GM19328 (cell line): Measurements from ENCODE around the gene ADRA1B.

ENCODE experiments used
- ATAC-seq: cut with Tn5 transposase; IDR thresholded peaks from one replicate; pipeline ENCODE4 v1.9.1; 2021; ENCODE audit warnings: mild to moderate bottlenecking, moderate library complexity; ENCODE audit not compliant: unreplicated experiment

Gene ADRA1B

GRCh38 chr5:159901308-159901707 is 15.0 kb upstream of the ADRA1B start:
- ATAC-seq = no peak

GRCh38 chr5:159901772-159902171 is 14.5 kb upstream of the ADRA1B start:
- no peak for ATAC-seq

GRCh38 chr5:159902444-159903121 is 13.7 kb upstream of the ADRA1B start:
- ATAC-seq = no peak

- ATAC-seq = no peak
Measured at GRCh38 chr5:159903131-159903530, 13.2 kb upstream of the ADRA1B start.

- no peak for ATAC-seq
Measured at GRCh38 chr5:159904874-159905273, 11.4 kb upstream of the ADRA1B start.

- ATAC-seq = no peak
Measured at GRCh38 chr5:159905496-159905895, 10.8 kb upstream of the ADRA1B start.

- ATAC-seq = no peak
Measured at GRCh38 chr5:159906463-159906862, 9.8 kb upstream of the ADRA1B start.

- ATAC-seq = no peak
Measured at GRCh38 chr5:159906943-159907342, 9.3 kb upstream of the ADRA1B start.

- no peak for ATAC-seq
Measured at GRCh38 chr5:159907689-159908590, 8.3 kb upstream of the ADRA1B start.

- no peak for ATAC-seq
Measured at GRCh38 chr5:159908591-159908940, 7.7 kb upstream of the ADRA1B start.

GRCh38 chr5:159909126-159909525 is 7.2 kb upstream of the ADRA1B start:
- no peak for ATAC-seq

GRCh38 chr5:159910207-159910842 is 6.0 kb upstream of the ADRA1B start:
- ATAC-seq = no peak

GRCh38 chr5:159910843-159911229 is 5.4 kb upstream of the ADRA1B start:
- no peak for ATAC-seq

- no peak for ATAC-seq
Measured at GRCh38 chr5:159911349-159911748, 4.9 kb upstream of the ADRA1B start.

- ATAC-seq = no peak
Measured at GRCh38 chr5:159912033-159912800, 4.1 kb upstream of the ADRA1B start.

GRCh38 chr5:159913048-159913447 is 3.2 kb upstream of the ADRA1B start:
- no peak for ATAC-seq

- ATAC-seq = no peak
Measured at GRCh38 chr5:159913501-159913900, 2.8 kb upstream of the ADRA1B start.

GRCh38 chr5:159916841-159917761 is 819 bp downstream of the ADRA1B start:
- no peak for ATAC-seq

GRCh38 chr5:159917994-159918393 is 1.7 kb downstream of the ADRA1B start:
- ATAC-seq = no peak

- ATAC-seq = no peak
Measured at GRCh38 chr5:159921721-159922120, 5.4 kb downstream of the ADRA1B start.
